Hypothalamus (tissue), 51 donors: Measurements from ENCODE around the gene ADARB2.
"Not testable (repeated sequence)": the region's sequence is repeated elsewhere in the genome, so short reads cannot be mapped to it uniquely, and the experiment has no call there.

Experiments used
- DNase-seq, 51 donors: peaks; one replicate each; lab custom pipeline; 2025; lab: John Stamatoyannopoulos, UW

The ADARB2 gene

GRCh38 chr10:1366811-1367425 lies 370.4 kb downstream of the ADARB2 start:
- DNase-seq, result no peak

- no peak for DNase-seq
These were observed 371.0 kb downstream of the ADARB2 start for GRCh38 chr10:1366322-1366691.

- DNase-seq, result no peak
These were observed 371.6 kb downstream of the ADARB2 start for GRCh38 chr10:1365540-1366321.

GRCh38 chr10:1364151-1364910 lies 373.0 kb downstream of the ADARB2 start:
- no peak for DNase-seq

GRCh38 chr10:1363446-1364121 lies 373.7 kb downstream of the ADARB2 start:
- DNase-seq, result no peak

DNA sequence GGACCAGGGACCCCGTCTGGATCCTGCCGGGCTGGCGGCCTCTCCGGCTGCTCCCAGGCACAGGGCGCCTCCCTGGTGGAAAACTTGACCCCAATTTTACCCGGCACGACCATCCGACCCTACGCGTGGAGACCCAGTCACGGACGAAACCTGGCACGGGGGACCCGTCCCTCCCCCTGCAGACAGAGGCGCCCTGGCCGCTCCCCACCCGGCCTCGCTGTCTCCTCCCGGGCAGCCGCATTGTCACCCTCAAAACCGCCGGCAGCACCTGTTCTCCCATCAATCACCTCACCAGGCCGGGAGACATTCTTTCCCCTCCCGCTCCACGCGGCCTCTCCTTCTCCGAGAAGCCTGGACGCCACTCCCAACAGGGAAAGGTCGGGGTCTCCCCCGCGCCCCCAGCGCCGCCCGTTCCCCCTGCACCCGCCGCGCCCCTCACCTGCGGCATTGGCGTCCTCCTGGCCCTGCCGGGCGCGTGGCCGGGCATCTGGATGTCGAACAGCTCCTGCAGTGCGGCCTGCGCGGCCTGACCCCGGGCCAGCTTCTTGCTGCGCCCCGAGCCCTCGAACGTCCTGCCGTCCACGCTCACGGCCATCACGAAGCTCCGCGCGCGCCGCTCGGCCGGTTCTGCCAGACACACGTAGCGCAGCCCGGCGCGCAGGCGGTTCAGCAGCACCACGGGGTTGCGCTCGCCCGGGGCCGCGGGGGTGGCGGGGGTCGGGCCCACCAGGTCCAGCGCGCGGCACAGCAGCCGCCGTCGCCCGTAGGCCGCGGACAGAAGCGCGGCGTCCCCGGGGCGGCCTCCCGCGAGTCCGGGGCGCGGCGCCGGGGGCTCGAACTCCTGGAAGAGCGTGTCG lies 374.5 kb downstream of the ADARB2 start:
- no peak for DNase-seq

- no peak for DNase-seq
These were observed 375.8 kb downstream of the ADARB2 start for GRCh38 chr10:1361411-1362105.

- DNase-seq, result no peak
These were observed 376.7 kb downstream of the ADARB2 start for GRCh38 chr10:1360558-1361164.

- no peak for DNase-seq
These were observed 377.2 kb downstream of the ADARB2 start for GRCh38 chr10:1360011-1360557.

DNA sequence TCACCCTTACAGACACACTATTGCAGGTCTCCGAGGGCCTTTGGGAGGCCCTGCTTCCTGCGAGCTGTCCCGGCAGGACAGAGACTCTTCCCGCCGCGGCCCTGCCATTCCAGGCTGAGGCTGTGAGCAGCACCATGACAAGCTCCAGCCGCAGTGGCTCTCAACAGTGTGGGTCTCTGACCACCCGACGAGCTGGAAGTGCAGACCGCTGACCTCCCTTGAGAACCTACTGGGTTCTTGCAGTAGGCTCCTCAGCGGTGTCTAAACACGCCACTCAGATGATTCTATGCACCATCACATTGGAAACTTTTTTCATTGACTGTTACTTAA lies 377.7 kb downstream of the ADARB2 start:
- DNase-seq, result no peak

- DNase-seq, result no peak
These were observed 378.3 kb downstream of the ADARB2 start for GRCh38 chr10:1358860-1359625.

DNA sequence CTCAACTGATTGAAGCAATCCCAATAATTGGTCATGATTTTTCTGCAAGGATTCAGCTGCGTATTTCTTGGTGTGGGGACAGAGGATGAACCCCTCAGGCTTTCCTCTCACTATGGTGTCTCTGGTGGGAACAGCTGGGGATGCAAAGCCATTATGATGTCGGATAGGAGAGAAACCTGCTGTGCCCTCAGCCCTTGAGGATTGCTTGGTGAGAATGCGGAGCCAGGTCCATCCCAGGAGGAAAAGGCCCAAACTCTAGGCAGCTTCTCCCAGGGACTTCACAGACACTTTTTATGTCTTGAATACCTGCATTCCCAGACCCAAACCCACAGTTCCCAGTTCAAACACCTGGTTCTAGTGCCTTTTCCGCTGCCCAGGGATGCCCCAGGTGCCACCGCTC lies 379.2 kb downstream of the ADARB2 start:
- DNase-seq, result no peak

GRCh38 chr10:1356349-1356748 lies 381.0 kb downstream of the ADARB2 start:
- no peak for DNase-seq

DNA sequence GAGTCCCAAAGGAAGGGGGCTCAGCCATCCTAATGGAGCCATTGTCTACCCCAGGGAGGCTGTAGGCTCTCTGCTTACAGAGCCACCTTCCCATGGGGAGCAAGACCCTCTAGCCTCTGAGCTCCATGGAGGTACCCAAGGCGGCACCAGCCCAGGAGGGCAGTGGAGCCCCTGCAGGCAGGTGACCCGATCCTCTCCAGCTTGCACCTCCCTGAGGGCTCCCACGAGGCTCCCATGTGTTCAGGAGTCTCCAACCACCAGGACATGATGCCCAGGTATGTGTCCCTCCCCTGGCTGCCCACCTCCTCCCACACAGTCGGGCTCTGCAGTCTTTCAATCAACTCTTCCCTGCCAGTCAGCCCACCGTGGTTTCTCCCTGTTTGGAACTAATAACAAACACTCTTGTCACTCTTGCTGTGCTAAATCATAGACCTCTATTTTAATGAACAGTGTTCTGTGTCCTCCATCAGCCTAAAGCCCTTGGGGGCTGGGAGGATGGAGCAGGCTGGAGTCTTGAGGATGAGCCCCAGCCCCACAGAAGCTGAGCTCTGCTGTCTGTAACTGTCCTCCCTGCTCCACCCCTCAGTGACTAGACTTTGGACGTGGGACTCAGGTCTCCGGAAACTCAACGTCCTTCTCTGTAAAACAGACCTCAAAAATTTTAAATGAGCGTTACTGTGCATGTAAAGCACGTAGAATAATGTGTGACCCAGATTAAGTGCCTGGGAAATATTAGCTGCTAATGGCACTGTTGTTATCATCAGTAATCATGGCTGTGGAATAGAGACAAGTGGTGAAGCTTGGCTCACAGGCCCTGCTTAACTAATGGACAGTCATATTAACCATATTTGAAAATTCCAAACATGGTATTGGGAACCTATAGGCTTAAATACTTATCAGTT lies 382.3 kb downstream of the ADARB2 start:
- DNase-seq, result no peak

GRCh38 chr10:1352296-1352695 lies 385.0 kb downstream of the ADARB2 start:
- DNase-seq, result not testable (repeated sequence)

- DNase-seq, result no peak
These were observed 388.6 kb downstream of the ADARB2 start for GRCh38 chr10:1348773-1349050.
